ENCODE data around the gene LZTR1.

The LZTR1 gene

GRCh38 chr22:20956258-20957101, 25.6 kb upstream of the LZTR1 start:
- ATAC-seq (ENCODE audit: insufficient read depth, low read depth) = no peak; the same call in 2 of the 3 replicates
- Histone ChIP-seq H3K9me3 (ENCODE audit: insufficient read depth, low read length, severe bottlenecking) (no peaks in the 10 kb centered on the region), H4K20me1 (ENCODE audit: insufficient read depth, low read length) (peaks cover 37% of the 10 kb centered on the region), H3K27me3 (ENCODE audit: insufficient read depth, low read length, poor library complexity) (no peaks in the 10 kb centered on the region), H3K79me2 (ENCODE audit: insufficient read depth, low read length) (peaks cover 5% of the 10 kb centered on the region), H3K4me1 (ENCODE audit: insufficient read depth, low read length) (no peaks in the 10 kb centered on the region), H3K9ac (ENCODE audit: low read depth, low read length) (no peak overlapping the region), H3K36me3 (ENCODE audit: insufficient read depth, low read length) (peaks cover 26% of the 10 kb centered on the region), H3K4me2 (ENCODE audit: insufficient read depth, low read length) (no peak overlapping the region), H2AFZ (ENCODE audit: low read depth, low read length) (no peak overlapping the region), H3K27ac (ENCODE audit: low read length) (no peak overlapping the region), H3K4me3 (ENCODE audit: low read depth in 1 of 2, low read length in 2 of 2) (no peak overlapping the region)
- no peak for TF ChIP-seq CTCF (IDR thresholded peaks at IDR 0.05; ENCODE audit: borderline replicate concordance, extremely low read depth, low read length, poor library complexity, severe bottlenecking)
- no peak for TF ChIP-seq EZH2 (IDR thresholded peaks at IDR 0.05; ENCODE audit: borderline replicate concordance, low read depth, low read length, severe bottlenecking)
- DNase-seq = no peak

- Histone ChIP-seq H3K9me3 (ENCODE audit: insufficient read depth, low read length, severe bottlenecking) (no peaks in the 10 kb centered on the region), H3K79me2 (ENCODE audit: insufficient read depth, low read length) (no peaks in the 10 kb centered on the region), H3K27me3 (ENCODE audit: insufficient read depth, low read length, poor library complexity) (no peaks in the 10 kb centered on the region), H3K4me3 (ENCODE audit: low read depth in 1 of 2, low read length in 2 of 2) (no peak overlapping the region), H3K27ac (ENCODE audit: low read length) (no peak overlapping the region), H3K9ac (ENCODE audit: low read depth, low read length) (no peak overlapping the region), H4K20me1 (ENCODE audit: insufficient read depth, low read length) (peaks cover 29% of the 10 kb centered on the region; the same call in 1 of the 2 replicates), H3K36me3 (ENCODE audit: insufficient read depth, low read length) (peaks cover 19% of the 10 kb centered on the region), H3K4me1 (ENCODE audit: insufficient read depth, low read length) (peaks cover 3% of the 10 kb centered on the region; the same call in 1 of the 2 replicates), H2AFZ (ENCODE audit: low read depth, low read length) (no peak overlapping the region), H3K4me2 (ENCODE audit: insufficient read depth, low read length) (no peak overlapping the region)
- ATAC-seq (ENCODE audit: insufficient read depth, low read depth) (no peak), DNase-seq (no peak)
- TF ChIP-seq EZH2 (IDR thresholded peaks at IDR 0.05; ENCODE audit: borderline replicate concordance, low read depth, low read length, severe bottlenecking) = no peak
- TF ChIP-seq CTCF (IDR thresholded peaks at IDR 0.05; ENCODE audit: borderline replicate concordance, extremely low read depth, low read length, poor library complexity, severe bottlenecking) = no peak
Observed at GRCh38 chr22:20957102-20957682, 24.9 kb upstream of the LZTR1 start.

- no peak for ATAC-seq (ENCODE audit: insufficient read depth, low read depth)
- Histone ChIP-seq H3K27ac (ENCODE audit: low read length) (no peak overlapping the region), H3K9me3 (ENCODE audit: insufficient read depth, low read length, severe bottlenecking) (no peaks in the 10 kb centered on the region), H3K9ac (ENCODE audit: low read depth, low read length) (no peak overlapping the region), H3K79me2 (ENCODE audit: insufficient read depth, low read length) (no peaks in the 10 kb centered on the region), H3K36me3 (ENCODE audit: insufficient read depth, low read length) (peaks cover 13% of the 10 kb centered on the region), H2AFZ (ENCODE audit: low read depth, low read length) (no peak overlapping the region), H3K4me3 (ENCODE audit: low read depth in 1 of 2, low read length in 2 of 2) (no peak overlapping the region), H4K20me1 (ENCODE audit: insufficient read depth, low read length) (peaks cover 23% of the 10 kb centered on the region; the same call in 1 of the 2 replicates), H3K27me3 (ENCODE audit: insufficient read depth, low read length, poor library complexity) (peaks cover 2% of the 10 kb centered on the region), H3K4me2 (ENCODE audit: insufficient read depth, low read length) (no peak overlapping the region), H3K4me1 (ENCODE audit: insufficient read depth, low read length) (peaks cover 3% of the 10 kb centered on the region; the same call in 1 of the 2 replicates)
- TF ChIP-seq EZH2 (IDR thresholded peaks at IDR 0.05; ENCODE audit: borderline replicate concordance, low read depth, low read length, severe bottlenecking) = no peak
- TF ChIP-seq CTCF (IDR thresholded peaks at IDR 0.05; ENCODE audit: borderline replicate concordance, extremely low read depth, low read length, poor library complexity, severe bottlenecking) = no peak
- DNase-seq = no peak
Observed at GRCh38 chr22:20957683-20958431, 24.2 kb upstream of the LZTR1 start.

Measured in DND-41 (cell line).